Stimulated activated CD8-positive, alpha-beta memory T cell treated with anti-CD3 and anti-CD28 coated beads, Interleukin-15, amount 100 ng/mL, for 1 hour (primary cell): ENCODE results near the gene MSANTD2.
"Not testable (repeated sequence)": the region's sequence is repeated elsewhere in the genome, so short reads cannot be mapped to it uniquely, and the experiment has no call there.

ENCODE experiments used
- DNase-seq: peaks from one replicate; pipeline ENCODE4 v3.0.0-alpha.2; 2020; ENCODE audit warnings: low read depth

The MSANTD2 gene

DNA sequence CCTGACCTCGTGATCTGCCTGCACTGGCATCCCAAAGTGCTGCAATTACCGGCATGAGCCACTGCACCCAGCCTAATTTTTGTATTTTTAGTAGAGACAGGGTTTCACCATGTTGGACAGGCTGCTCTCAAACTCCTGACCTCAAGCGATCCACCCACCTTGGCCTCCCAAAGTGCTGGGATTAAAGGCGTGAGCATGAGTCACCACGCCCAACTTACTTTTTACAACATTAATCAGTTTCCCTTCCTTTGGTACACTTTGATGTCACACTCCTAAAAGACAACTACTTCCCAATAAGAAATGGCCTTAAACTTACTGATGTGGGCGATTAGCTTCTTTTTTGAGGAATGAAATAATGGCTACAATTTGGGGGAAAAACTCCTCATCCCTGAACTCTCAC, 29.2 kb downstream of the MSANTD2 start:
- DNase-seq = not testable (repeated sequence)

DNA sequence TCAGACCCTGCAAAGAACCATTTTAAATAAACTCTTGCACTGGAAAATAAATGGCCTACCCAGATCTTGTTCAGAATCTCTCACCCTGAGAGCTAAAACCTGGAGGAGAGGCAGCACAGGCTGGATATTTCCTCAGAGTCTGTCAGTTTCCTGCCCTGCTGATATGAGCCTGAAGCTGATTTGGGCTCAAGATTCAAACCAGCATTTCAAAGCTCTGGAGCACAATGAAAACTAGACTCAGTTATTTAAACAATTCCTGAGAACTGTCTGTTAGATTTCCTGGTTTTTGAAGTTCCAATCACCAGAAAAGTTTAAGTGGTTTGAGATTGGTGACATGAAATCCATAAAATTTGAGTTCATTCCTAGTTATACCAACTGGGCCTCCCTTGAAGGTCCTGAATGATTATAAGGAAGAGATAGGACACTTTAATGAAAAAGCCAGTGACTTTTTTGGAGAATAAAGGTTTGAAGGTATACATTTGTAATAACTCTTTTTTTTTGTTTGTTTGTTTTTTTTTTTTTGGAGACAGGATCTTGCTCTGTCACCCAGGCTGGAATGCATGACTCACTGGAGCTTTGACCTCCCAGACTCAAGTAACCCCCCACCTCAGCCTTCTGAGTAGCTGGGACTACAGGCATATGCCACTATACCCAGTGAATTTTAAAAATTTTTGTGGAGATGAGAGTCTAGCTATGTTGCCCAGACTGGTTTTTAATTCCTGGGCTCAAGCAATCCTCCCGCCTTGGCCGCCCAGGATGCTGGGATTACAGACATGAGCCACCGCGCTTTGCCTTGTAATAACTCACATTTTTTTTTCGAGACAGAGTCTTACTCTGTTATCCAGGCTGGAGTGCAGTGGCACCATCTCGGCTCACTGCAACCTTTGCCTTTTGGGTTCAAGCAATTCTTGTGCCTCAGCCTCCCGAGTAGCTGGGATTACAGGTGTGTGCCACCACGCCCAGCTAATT, 30.1 kb downstream of the MSANTD2 start:
- no peak for DNase-seq

DNA sequence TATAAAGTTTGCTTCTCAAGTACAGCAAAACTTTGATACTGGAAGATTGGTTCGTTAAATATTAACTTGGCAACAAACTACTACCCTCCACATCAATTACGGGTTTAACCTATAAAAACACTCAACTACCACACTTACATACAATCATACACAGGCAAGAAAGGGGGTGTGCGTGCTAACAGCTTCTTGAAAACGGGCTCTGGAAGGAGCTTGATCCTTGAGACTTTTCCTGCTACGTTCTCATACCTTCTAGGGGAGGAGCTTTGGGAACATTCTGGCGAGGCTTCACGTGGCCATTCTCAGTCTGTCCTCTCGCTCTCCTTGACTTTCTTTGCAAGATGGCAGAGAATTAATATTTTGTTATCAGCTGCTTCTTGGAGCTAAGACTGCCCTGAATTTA, 31.3 kb downstream of the MSANTD2 start:
- DNase-seq = no peak

DNA sequence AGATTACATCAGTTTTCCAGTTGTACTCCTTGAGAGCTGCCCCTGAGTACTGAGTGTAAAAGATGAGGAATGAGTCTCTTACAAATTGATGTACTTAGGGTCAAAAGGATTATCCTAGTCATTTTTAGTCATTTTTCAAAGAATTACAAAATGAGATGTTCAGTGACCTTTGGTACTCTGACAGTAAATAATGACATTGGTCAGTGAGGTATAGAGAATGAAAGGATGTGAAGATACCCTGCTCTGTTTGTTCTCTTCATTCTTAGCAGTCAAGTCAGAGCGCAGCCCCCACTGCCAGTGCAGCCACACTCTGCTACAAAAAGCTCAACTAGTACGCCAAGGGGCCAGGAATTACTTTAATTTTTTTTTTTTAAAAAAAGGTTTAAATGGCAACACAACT, 34.0 kb downstream of the MSANTD2 start:
- no peak for DNase-seq

DNA sequence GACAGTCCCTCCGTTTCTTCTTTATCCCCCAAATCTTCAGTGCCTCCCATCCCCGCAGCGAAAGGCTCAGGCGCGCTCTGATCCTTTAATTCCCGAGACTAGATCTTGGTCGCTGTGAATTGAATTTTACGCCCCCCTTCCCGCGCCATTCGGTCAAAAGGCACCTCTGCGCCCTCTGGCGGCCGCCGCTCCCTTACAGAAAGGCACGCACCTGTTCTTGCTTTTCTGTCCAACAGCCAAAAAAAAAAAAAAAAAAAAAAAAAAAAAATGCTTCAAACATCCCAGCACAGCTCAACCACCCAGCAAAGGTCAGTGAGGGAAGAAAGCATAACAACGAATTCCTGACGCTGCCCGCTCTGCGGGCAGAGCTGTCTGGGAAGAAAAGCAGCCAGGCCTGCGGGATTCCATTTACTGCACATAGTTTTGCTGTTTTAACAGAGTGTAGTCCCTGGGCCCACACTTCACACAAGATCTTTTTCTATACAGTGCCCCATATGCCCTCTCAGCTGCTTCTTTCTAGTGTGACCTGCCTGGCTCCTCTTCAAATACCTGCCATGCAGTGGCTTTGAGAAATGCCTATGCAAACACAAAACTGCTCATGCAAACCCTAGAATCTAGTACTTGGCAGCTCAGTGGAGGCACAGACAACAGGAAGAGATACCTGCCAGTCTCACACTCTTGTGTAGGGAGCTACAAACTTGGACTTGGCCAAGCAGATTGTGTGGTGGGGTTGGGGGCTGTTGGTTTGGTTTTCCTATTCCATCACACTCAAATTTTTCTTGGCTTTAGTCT, 36.9 kb downstream of the MSANTD2 start:
- peak; percentile 82 for DNase-seq

DNA sequence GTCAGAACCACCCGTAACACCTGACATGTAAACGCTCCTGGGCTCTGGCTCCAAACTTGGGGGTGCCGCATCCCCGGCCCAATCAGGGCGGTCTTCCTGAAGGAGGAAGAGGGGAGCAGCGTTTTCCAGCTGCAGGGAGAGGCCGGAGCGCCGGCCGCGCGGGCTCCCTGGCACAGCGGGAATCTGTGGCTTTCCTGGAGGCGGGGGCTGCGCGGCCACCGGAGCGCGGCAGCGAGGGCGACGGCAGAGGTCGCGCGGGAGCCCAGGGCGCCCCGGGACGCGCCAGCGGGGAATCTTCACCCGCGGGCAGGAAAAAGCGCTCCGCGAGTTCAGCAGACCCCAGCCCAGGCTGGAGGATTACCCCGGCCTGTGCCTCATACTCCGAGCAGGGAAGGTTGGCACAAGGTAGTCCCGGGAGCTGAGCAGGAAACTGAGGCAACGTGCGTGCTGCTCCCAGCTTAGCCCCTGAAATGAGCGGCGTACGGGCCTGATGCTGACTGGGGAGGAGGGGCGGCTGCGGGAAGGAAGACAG, 37.5 kb downstream of the MSANTD2 start:
- no peak for DNase-seq

DNA sequence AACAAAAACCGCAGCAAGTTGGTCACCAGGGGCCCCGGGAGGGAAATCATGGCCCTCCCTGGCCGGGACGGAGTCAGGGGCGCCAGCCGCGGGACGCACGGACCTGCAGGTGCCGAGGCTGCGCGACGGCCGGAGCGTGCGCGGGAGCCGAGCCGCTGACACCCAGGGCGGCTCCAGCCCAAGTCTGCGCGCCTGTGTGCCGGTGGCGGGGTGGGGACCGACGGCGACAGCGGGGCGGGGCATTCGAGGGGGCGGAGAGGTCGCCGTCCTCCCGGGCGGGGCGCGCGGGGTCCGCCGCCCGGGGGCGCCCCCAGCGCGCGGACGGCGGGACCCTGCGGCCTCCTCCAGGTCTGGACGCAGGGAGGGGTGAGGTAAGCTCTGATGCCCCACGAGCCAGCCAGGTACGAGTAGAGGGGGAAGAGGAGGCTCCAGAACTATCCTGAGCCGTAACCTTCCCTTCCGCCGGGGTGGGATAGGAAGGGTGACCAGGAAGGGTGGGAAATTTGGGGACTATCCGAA, 38.0 kb downstream of the MSANTD2 start, which contains the start of gene ESAM:
TSS of gene ESAM (minus strand) at position 186 of the 519 bp plus-strand sequence. CDS start at position 50, 136 bp downstream.
- DNase-seq = no peak

DNA sequence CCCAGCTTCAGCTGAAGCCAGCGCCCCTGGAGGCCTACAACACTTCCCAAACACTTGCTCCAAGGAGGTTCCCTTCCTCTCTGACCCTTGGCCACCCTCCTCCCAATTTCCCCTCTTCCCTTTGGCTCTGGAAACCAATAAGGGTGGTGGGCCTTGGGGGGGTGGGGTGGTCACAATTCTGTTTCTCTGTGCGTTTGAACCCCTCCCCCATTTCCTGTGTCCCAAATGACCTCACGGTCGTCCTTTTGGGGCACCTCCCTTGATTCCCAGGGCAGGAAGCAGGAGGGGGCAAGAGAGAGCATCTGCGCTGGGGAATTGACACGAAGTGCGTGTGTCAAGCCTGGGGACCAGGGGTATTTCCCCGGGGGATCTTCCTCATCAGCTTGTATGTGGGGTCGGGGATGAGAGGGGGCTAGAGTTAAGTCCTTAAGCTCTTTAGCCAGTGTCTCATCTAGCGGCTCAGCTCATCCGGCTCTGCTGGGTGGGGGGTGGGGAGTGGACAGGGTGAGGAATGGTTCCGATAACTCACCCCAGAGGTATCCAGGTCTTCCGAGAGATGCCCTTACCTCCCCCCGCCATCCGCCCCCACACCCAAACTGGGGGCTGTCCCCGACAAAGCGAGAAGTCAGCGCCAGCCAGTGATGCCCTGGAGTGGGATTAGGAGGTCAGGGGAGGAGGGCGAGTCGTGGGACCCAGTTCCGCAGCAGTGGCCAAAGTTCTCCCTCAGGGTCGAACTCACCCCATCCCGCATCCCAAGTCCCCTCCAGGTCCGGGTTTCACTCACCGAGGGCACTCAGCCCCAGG, 38.7 kb downstream of the MSANTD2 start:
- no peak for DNase-seq

DNA sequence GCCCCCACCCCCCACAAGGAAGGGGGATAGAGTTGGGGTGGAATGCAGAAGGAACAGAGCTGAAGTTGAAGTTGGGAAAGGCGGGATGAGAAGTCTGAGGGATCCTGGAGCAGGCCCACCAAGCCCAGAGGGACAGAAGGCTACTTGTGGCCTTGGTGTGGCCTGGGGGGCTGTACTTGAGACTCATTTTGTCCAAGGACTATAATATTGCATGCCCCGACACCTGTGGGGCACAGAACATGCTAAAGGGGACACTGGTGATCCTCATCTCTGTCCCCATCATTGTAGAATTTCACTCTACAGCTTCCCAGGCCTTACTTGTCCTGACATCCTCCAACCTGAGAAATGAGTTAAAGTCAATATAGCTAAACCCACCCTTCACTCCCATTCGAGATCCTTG, 39.4 kb downstream of the MSANTD2 start:
- no peak for DNase-seq

DNA sequence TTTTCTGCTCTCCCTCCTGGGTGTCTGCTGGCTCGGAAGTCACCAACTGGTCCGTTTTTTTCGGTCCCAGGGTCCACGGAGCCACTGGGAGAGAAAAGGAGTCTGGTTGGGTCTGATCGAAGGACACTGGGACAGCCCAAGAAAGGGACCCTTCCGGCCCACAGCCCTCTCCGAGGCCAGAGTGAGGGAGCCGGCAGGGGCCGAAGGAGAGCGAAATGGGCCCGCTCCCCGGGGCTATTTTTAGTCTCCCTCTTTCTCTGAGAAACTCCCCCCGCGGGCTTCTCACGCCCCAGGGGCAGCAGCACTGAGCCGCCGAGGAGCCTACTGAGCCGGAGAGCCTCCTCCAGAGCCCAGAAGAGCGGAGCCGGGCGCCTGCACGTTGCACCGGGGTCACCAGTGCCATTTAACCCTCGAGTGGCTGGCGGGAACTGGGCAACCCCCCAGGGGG, 40.0 kb downstream of the MSANTD2 start:
- no peak for DNase-seq

DNA sequence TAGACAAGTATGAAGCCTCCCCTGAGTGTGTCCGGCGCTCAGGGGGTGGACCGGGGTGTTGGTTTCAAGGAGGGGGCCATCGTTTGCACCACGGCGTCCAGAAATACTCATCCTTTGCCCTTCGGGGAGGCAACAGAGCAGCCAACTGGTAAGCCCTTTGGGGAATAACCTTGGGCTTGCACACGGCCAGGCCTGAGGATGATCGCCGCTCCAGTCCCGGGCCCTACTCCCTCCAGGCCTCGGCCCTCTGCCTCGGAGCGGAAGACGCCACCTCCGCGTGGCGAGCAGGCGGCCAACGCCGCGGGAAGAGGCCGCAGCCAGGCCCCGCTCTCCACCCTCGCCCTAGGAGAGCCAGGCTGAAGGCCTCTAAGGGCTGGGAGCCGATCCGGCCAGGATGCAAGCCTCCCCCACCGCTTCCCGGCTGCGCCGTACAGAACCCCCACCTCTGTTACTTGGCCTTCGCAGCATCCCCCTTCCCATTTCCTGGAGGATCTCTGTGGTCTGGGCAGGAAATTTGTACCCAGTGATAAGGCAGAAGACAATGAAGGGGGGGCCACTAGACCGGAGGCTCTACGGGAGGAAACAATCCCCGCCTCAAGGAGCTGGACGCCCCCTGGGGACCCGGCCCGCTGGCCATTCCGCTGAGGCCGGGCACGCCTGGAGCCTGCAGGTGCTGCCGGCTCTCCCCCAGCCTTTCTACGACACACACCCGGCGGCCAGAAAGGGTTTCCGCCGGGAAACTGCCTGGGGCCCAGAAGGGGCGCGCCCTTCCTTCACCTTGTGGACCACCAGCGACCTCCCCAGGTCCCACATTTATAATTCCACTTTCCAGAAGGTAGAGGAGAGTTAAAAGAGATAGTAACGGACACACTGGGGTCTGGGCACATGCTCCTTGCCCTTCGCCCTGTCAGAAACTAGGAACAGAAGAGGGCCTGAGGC, 40.7 kb downstream of the MSANTD2 start:
- DNase-seq = no peak

DNA sequence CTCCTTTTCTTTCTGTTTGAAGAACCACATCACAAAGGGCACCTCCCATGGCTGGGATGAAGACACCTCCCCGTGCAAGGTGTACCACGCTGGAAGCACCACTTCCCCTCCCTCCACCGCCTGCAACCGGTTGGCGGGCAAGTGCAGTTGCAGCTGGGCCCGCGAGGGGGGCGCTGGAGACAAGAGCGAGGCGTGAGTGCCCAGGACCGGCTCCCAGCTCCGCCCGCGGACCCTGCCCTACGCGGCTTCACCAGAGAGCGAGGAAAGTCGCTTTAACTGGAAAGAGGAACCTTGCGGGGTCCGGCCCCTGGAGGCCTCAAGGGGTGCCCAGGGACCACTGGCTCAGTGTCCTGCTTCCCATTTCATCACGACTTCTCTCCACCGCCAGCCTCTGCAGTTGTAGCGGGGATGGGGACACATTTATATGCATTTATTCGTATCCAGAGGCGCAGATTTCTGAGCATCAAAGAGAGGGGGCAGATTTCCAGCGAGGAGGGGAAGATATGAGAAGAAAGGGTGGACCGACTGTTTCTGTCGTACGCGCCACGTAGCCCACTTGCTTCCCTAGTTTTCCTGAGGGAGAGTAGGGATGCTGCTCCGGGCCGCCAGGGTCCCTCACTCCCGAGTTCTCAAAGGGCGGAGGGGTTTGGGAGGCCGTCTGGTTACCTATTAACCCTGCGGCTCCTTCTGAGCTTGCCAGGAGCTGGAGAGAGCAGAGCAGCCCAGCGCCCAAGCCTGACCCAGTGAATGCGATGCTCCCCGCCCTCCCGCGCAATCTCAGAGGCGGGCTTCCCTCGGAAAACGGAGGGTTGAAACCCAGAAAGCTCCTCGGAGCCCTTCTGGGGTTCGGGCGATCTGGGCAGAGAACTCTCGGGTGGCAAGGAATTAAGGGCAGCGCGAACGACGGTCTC, 41.6 kb downstream of the MSANTD2 start:
- no peak for DNase-seq

DNA sequence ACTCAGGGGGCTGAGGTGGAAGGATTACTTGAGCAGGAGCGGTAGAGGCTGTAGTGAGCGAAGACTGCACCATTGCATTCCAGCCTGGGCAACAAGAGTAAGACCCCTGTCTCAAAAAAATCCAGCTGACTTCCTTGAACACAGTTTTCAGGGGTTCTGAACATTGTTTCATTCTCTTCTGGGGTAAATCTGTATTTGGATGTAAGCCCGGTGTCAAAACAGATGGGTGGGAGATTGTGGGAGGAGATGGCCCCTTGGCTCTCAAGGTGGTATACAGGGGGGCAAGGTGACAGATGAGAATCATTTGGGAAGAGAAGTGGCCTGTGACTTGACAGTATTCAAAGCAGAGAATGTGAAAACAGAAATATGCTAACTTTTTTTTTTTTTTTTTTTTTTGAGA, 42.9 kb downstream of the MSANTD2 start:
- DNase-seq = no peak

DNA sequence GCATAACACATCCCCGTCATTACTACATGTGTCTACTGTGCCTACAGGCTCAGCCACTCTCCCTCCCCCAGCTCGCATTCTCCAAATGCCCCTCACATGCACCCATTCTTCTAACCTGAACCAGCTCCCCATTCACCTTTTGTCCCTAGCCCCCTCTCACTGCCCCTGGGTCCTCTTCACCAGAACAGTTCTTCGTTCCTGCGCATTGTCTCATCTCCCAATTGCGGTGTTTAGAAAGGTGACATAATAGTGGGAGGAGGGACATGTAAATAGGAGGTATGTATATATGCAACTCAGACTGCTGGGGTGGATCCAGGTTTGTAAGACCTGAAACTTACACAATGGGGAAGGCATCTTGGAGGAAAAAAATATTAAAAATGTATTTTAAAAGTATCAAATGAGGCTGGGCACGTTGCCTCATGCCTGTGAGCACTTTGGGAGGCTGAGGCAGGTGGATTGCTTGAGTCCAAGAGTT, 43.4 kb downstream of the MSANTD2 start:
- no peak for DNase-seq

DNA sequence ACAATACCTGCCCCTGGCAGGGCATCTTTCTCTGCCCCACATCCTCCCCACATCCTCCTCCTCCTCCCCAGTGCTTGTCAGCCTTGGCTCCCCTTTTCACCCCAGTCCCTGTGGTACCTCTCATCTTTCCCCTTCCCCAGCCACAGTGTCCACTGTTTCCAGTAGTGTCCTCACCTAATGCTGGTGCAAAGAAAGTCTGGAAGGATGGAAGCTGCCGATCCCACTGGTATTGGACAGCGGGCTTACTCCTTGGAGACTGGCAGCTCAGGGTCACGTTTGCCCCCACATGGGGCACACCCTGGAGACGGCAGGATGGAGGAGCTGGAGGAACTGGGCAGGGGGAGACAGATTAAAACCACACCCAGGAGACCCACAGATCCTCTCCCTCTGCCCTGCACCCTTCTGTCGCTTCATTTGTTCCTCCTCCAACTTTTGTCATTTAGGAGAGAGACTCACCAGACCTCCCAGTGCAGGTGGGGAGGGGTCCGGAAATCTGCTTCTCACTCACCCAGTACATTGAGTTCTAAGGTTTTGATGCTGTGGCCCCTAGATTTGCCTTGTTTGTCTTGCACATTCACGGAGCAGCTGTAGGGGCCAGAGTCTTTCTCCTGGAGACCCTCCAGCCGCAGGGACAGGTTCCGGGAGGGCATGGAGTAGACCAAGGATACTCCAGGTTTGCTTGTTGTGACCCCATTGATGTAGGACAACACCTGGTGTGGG, 44.0 kb downstream of the MSANTD2 start:
- DNase-seq = no peak

DNA sequence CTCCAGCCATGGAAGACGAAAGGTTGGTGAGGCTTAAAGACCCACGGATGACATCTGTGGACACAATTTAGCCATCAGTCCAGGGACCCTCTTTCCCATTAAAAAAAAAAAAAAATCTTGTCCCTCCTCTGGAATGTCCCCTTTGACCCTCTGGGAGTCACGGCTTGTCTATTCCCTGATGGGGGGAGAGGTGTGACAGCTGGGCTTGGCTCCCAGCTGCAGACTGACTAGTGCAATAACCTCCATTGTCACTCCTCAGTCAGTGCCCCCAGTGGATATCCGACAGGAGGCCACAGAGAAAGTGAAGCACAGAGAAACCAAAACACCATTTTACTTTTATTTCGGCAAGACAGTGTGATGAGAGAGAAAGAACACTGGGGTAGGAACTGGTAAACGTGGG, 45.5 kb downstream of the MSANTD2 start:
- no peak for DNase-seq

DNA sequence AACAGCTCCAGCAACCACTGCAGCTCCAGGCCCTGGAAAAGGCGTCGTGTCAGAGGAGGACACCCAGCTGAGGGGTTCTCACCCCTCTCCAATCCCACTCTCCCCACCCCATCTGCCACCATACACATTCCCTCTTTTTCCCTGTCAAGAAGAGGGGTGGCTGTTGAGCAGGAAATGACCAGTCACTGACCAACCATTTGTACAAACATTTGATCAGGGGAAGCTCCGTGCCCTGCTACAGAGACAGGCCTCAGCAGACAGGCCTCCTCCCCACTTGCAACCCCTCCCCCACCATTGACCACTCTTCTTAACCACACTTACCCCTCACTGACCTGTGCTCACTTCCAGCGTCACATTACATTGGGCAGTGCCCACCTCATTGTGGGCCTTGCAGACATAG, 45.9 kb downstream of the MSANTD2 start:
- DNase-seq = no peak

DNA sequence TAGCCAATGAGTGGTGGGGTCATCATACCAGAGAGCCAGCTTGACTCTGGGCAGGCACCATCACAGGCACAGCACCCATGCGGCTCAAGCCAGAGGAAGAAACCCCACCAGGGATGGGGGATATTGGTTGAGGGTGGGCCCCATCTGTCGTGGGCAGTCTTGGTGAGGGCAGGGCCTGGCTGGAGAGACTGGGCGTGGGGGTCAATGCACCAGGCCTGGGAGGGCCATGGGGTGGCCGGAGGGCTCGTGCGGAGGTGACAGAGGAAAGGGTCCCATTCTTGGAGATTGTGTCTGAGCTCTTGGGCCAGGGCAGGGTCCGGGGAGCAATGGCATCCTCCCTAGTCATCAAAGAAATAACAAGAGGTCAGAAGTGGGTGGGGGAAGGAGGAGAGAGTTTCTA, 46.6 kb downstream of the MSANTD2 start:
- no peak for DNase-seq

DNA sequence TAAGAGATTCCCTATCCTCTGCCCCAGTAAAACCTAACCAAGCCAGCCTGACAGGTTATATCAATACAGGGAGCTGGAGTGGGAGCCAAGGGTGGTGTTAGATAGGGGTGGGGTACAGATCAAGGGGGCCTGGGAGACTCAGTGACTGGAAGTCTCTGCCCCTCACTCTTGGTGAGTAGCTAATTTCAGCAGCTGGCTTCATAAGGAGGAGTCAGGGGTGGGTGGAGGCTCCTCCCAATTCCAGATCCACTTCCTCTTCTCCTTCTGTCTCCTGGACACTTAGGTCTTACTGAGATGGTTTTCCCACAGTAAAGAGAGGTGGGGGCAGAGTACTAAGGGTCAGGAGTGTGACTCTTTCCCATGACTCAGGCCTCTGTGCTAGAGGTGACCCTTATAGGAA, 47.0 kb downstream of the MSANTD2 start:
- DNase-seq = no peak
